Astrocyte (in vitro differentiated cells and primary cell): ENCODE measurements around the gene NDUFS8.

Experiments used
- EZH2 ChIP-seq: IDR thresholded peaks from 2 replicates; pipeline ENCODE4 v1.6.1; 2012; ENCODE audit warnings: mild to moderate bottlenecking, low read length, inconsistent platforms; ENCODE audit not compliant: insufficient read depth
- TF ChIP-seq, protein P1 (sequence below): IDR thresholded peaks from 2 replicates; pipeline ENCODE4 v1.5.1; 2011; ENCODE audit warnings: low read depth, mild to moderate bottlenecking, inconsistent platforms, low read length, moderate library complexity; ENCODE audit not compliant: insufficient read depth

DNA sequence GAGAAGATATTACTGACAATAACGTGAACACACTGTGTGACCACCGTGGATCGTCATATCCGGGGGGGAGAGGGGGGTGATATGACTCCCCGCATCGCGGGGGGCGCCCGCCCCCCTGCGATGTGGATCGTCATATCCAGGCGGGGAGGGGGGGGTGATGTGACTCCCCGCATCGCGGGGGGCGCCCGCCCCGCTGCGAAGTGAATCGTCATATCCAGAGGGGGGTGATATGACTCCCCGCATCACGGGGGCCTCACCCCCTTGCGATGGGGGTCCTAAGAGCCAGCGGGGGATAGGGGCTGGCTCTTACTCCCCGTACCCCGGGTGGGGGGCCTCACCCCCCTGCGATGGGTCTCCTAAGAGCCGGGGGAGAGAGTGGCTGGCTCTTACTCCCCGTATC is 46.5 kb upstream of the NDUFS8 start:
- no peak for TF ChIP-seq EZH2
- TF ChIP-seq, protein P1, sequence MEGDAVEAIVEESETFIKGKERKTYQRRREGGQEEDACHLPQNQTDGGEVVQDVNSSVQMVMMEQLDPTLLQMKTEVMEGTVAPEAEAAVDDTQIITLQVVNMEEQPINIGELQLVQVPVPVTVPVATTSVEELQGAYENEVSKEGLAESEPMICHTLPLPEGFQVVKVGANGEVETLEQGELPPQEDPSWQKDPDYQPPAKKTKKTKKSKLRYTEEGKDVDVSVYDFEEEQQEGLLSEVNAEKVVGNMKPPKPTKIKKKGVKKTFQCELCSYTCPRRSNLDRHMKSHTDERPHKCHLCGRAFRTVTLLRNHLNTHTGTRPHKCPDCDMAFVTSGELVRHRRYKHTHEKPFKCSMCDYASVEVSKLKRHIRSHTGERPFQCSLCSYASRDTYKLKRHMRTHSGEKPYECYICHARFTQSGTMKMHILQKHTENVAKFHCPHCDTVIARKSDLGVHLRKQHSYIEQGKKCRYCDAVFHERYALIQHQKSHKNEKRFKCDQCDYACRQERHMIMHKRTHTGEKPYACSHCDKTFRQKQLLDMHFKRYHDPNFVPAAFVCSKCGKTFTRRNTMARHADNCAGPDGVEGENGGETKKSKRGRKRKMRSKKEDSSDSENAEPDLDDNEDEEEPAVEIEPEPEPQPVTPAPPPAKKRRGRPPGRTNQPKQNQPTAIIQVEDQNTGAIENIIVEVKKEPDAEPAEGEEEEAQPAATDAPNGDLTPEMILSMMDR = no peak
